HG03159 (cell line): Measurements from ENCODE around the gene SKOR1.

Experiments used
- ATAC-seq: cut with Tn5 transposase; IDR thresholded peaks from one replicate; pipeline ENCODE4 v1.9.1; 2021; ENCODE audit warnings: mild to moderate bottlenecking, moderate library complexity; ENCODE audit not compliant: unreplicated experiment

SKOR1 gene

DNA sequence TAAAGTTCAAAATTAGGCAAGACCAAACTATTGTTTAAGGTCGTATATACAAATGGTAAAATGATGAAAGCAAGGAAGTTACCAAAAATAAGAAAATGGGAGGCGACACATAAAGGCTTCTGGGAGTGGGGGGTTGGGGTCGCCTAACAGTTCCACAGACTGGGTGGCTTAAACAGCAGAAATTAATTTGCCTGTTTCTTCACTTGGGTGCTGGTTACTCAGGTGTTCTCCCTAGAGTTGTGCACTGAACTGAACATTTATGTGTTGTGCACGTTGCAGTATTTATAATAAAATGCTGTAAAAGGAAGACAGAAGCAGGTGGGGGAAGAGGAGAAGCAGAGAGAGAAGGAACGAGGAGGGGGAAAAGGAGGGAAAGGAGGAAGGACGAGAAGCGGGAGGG is 25.0 kb downstream of the SKOR1 start:
- no peak for ATAC-seq

- no peak for ATAC-seq
Measured at GRCh38 chr15:67850994-67851571, 25.8 kb downstream of the SKOR1 start.

- ATAC-seq, result no peak
Measured at GRCh38 chr15:67852418-67852817, 27.1 kb downstream of the SKOR1 start.

DNA sequence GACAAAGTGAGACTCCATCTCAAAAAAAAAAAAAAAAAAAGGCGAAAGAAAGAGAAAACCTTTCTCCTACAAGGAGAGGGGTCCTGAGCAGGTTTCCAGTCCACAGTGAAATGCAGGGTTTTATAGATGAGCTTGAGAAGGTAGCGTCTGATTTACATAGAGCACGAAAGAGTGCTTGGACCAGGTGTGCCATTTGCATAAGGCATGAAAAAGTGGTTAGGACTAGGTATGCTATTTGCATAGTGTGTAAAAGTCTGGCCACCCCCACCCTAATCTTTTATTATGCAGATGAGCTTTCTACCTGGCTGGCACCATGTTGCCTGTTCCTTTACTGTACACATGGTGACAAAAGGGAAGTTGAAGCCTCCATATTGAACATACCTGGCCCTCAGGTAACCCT is 28.1 kb downstream of the SKOR1 start:
- ATAC-seq, result no peak

GRCh38 chr15:67854358-67854757 is 29.0 kb downstream of the SKOR1 start:
- no peak for ATAC-seq

GRCh38 chr15:67855842-67856241 is 30.5 kb downstream of the SKOR1 start:
- no peak for ATAC-seq

DNA sequence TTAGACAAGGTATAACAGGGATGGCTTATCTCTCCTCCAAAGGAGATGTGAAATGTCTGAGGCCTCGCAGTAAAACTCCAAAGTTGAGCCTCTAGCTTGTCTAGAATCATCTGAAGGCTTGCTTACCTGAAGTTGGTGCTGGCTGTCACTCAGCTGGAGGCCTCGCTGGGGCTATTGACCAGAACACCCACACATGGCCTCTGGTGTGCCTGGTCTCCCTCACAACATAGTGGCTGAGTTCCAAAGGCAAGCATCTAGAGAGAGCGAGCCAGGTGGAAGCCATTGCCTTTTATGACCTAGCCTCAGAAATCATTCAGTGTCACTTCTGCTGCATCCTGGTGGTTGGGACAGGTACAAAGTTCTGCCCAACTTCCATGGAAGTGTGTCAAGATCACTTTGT is 31.9 kb downstream of the SKOR1 start:
- ATAC-seq, result no peak

DNA sequence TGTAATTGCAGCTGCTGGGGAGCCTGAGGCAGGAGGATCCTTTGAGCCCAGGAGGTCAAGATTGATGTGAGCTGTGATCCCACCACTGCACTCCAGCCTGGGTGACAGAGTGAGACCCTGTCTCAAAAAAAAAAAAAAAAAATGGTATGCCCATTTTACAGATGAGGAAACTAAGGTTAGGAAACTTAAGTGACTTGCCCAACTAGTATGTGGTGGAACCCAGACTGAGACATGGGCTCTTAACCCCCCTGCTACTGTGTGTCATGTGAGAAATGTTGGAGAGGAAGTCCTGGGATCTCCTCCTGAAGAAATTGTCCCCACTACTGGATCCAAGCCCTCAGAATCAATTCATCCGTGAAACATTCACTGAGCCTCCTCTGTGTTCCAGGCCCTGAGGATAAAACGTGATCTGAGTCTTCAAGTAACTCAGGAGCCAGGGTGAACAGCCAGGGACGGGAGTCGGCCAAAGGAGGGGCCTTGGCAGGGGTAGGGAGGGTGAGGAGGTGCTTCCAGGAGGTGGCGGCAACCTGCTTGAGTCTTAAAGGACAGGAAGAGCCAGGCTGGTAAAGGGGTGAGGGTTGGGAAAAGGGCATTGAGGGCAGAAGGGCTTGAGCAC is 34.1 kb downstream of the SKOR1 start:
- no peak for ATAC-seq

DNA sequence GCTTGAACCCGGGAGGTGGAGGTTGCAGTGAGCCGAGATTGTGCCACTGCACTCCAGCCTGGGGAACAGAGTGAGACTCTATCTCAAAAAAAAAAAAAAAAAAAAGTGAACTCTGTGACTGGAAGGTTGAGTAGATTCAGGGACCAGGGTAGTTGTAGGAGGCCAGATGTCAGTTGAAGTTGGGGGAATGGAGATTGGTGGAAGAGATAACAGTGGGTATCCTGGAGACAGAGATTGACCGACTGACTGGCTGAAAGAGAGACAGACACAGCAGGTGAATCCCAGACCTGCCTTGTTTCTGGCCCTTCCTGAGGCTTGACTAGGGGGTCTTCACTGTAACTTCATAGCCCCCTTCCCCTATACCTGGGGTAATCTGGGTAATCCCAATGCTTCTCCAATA is 36.7 kb downstream of the SKOR1 start:
- no peak for ATAC-seq

DNA sequence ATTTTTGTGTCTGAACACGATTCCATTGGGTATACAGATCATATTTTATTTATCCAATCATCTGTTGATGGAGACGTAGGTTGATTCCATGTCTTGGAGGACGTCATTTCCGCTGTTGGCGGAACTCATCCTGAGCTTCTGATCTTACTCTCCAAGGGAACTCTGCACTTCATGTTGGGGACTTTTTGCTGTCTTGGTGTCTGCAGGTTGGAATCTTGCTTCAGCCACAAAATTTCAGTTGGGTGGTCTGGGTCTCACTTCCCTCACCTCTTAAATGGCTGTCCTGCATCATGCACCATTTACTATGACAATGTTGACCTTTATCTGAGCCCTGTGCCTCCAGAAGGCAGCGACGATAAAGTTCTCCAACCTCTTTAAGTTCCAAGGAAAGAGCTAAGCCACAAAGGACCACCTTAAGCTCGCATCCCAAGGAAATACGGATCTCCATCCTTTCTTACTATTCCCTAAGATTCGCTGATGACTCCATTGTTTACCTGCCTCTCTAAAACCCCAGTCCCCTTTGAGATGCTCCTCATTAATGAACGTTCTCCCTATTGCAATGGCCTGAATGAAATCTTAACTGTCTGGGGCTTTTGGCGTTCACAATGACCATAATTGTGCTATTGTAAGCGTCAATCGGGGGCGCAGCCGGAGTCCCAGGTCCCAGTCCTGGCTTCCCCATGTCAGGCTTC is 37.6 kb downstream of the SKOR1 start:
- no peak for ATAC-seq

DNA sequence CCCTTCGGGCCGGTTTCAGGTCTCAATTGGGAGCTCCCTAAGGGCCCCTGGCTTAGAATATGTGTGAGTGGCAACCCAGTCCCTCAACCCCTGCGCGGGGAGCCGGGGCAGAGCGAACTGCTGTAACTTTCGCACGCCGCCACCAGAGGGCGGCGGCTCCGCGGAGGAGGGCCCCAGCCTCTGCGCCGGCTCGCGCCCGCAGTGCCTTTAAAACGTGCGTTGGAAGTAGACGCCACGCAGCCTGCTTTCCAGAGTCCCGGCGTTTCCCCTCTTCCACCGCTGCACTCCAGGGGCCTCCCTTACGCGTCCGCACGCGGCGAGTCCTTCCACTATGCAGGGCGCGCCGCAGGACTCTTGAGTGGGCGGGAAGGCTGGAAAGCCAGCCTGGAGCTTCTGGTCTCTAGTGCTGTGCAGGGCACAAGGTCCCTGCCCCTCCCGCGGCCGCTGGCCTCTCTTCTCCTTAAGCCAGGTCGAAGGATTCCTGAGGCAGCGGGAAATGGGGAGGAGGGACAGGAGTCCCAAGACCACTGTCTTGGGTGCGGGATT is 38.2 kb downstream of the SKOR1 start:
- ATAC-seq, result peak; percentile 71

- no peak for ATAC-seq
Measured at GRCh38 chr15:67865331-67865730, 40.0 kb downstream of the SKOR1 start.

- ATAC-seq, result no peak
Measured at GRCh38 chr15:67865766-67866165, 40.5 kb downstream of the SKOR1 start.

DNA sequence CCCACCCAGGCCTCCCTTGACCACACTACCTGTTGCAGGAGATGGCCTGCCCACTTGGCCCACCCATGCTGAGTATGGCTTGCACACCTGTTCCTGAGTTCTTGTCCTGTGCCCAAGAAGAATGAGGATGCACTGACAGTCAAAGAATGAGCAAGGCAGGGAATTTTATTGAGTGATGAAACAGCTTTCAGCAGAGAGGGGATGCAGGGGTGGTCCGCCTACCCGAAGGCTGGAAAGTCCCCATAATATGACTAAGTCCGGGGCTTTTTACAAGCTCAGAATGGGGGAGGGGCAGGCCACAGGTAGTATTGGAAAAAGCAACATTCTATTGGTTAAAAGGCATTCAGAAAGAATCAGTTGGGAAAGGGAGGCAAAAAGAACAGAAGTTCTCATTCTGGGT is 44.4 kb downstream of the SKOR1 start:
- no peak for ATAC-seq

DNA sequence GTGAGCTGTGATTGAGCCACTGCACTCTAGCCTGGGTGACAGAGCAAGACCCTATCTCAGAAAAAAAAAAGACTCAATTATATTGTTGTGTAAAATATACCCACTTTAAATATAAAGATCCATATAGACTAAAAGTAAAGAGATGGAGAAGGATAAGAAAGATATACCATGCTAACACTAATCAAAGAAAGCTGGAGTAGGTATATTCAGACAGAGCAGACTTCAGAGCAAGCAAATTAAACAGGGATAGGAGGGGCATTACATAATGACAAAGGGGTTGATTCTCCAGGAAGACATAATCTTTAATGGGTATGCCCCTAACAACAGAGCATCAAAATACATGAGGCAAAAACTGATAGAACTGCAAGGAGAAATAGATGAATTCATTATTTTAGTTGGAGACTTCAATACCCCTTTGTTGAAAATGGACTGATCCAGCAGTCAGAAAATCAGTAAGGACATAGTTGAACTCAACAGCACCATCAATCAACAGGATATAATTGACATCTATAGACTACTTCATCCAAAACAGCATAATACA is 45.6 kb downstream of the SKOR1 start:
- no peak for ATAC-seq

GRCh38 chr15:67873777-67874176 is 48.5 kb downstream of the SKOR1 start:
- ATAC-seq, result no peak

- no peak for ATAC-seq
Measured at GRCh38 chr15:67878712-67879206, 53.5 kb downstream of the SKOR1 start.

DNA sequence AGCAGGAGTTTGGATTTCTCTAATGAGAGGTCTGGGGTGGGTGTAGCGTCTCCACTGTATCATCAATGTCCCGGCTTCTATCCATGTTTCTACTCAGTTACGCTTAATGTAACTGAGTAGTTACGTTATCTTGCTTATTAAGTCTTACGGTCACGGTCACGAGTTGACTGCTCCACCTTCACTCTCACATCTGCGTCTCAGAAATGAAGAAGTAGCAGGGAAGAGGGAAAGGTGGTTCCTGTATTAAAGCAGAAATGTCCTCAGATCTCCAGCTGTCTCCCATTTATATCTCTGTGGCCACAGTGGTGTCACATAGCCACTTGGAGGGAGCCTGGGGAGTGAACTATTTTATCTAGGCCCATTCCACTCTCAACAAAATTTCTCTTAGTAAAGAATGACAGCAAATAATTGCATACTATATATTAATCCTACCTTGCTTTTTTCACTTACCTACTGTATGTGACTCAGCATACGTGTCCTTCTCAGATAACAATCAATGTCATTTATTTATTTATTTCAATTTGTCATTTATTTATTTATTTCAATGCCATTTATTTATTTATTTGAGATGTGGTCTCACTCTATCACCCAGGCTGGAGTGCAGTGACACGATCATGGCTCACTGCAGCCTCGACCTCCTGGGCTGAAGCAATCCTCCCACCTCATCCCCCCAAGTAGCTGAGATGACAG is 54.3 kb downstream of the SKOR1 start:
- ATAC-seq, result no peak

- no peak for ATAC-seq
Measured at GRCh38 chr15:67880651-67881182, 55.4 kb downstream of the SKOR1 start.

DNA sequence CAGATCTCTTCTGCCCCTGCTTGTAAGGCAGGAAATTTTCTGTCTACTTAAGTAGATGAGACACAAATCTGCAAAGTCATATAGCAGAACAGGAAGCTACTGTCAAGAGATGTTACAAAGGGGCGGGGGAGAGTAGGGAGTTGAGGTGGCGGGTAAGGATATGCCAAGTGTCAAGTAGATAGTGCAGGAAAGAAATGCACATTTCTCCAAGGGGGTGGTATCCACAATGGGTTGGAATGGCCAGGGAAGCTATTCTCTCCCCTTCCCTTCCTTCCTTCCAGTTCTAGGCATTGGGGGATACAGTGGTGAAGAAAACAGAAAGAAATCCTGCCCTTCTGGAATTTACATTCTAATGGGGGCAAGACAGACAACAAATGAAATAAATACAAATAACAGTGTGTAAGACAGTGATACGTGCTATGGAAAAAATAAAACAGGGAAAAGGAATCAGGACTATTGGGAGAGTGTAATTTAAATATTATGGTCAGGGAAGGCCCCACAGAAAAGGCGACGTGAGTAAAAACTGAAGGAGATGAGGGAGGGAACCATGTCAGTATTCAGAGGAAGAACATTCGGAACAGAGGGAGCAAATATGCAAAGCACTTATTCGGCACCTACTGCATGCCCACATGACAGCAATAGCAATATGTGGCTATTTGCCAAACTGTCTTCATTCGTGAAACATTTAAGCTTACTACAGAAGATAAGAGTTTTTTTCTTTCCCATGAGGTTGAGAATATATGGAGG is 57.4 kb downstream of the SKOR1 start:
- ATAC-seq, result no peak
